HG02981 (cell line): ENCODE measurements around the gene TOX4.

Experiments used
- ATAC-seq: cut with Tn5 transposase; IDR thresholded peaks from one replicate; pipeline ENCODE4 v1.9.1; 2021; ENCODE audit warnings: mild to moderate bottlenecking, moderate library complexity; ENCODE audit not compliant: unreplicated experiment

Gene TOX4

DNA sequence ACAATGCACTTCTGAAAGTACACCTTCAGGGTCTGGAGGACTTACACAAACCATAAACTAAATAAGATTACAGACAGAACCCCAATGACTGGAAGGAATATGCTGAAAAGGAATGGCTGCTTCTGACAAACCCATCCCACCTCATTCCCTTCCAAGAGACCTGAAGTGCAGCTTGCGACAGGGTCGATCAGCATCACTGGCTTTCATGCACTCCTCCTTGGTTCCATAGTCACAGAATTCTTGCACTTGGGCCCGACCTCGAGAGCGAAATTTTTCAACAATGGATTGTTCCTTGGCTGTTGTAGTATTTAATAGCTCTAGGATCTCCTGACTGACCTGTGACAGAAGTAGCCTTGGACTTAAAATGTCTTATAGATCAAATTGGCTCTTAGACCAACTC lies 24.6 kb downstream of the TOX4 start:
- ATAC-seq, result no peak

DNA sequence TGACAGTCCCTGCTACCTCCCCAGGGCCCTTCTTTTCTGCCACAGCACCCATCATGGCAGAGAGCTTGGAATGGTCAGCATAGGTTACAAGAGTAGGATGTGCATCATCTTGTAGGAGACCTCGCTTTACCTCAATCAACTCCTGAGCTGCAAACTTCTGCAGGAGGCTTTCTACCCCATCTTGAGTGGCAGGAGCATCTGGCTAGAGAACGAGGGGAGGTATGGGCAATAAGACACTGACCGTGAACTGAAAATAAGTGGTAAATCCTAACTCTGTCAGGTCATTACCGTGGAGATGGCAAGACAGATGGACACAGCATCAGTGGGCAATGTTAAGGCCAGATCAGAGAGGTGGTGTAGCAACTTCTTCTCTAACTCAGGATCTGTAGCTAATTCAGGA lies 26.4 kb downstream of the TOX4 start:
- no peak for ATAC-seq

DNA sequence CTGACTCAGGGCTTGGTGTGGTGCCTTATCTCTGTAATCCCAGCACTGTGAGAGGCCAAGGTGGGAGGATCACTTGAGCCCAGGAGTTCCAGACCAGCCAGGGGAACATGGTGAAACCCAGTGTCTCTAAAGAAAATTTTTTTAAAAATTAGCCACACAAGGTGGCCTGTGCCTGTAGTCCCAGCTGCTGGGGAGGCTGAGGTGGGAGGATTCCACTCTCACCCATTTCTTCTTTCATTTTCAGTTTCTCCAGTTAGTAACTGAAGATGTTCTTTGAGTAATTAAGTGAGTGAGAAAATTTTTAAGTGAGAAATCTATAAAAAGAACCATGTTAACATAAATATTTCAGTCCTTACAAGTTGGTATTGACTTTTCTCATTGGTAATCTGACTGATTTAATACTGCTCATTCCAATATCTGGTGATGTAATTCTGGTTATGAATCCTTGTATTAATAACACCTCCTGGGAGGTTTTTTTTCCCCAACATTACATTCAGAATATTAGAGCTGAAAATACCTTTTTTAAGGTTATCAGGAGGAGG lies 28.1 kb downstream of the TOX4 start:
- peak; percentile 74 for ATAC-seq

DNA sequence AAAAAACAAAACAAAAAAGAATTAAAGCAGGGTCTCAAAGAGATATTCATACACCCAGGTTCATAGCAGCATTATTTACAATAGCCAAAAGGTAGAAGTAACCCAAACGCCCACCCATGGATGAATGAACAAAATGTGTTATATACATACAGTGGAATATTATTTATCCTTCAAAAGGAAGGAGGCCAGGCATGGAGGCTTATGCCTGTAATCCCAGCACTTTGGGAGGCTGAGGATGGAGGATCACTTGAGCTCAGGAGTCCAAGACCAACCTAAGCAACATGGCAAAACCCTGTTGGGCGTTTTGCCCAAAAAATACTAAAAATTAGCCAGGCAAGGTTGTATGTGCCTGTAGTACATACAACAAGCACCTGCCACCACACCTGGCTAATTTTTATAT lies 29.6 kb downstream of the TOX4 start:
- ATAC-seq, result no peak

DNA sequence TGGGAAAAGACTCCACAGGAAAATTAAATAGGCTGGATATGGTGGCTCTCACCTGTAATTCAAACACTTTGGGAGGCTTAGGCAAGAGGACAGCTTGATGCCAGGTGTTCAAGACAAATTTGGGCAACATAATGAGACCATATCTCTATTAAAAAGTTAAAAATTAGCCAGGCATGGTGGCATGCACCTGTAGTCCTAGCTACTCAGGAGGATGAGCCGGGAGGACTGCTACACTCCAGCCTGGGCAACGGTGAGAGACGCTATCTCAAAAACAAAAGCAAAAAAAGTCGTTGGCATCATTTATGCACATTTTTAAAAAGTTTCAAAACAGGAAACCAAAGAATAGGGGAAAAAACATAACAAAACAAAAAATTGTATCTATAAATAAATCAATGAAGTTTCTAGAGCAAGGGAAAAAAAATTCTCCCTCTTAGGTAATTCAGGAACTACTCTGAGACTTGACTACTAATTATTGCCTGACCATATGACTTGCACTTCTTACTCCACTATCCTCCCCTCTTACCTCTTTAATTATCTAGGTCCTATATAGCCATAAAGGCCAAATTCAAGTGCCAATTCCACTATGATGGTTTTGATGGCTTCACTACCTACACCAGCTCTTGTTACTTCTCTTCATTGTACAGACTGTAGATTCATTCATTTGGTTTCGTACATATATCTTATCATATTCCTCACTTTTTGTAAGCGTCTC lies 32.6 kb downstream of the TOX4 start:
- no peak for ATAC-seq

DNA sequence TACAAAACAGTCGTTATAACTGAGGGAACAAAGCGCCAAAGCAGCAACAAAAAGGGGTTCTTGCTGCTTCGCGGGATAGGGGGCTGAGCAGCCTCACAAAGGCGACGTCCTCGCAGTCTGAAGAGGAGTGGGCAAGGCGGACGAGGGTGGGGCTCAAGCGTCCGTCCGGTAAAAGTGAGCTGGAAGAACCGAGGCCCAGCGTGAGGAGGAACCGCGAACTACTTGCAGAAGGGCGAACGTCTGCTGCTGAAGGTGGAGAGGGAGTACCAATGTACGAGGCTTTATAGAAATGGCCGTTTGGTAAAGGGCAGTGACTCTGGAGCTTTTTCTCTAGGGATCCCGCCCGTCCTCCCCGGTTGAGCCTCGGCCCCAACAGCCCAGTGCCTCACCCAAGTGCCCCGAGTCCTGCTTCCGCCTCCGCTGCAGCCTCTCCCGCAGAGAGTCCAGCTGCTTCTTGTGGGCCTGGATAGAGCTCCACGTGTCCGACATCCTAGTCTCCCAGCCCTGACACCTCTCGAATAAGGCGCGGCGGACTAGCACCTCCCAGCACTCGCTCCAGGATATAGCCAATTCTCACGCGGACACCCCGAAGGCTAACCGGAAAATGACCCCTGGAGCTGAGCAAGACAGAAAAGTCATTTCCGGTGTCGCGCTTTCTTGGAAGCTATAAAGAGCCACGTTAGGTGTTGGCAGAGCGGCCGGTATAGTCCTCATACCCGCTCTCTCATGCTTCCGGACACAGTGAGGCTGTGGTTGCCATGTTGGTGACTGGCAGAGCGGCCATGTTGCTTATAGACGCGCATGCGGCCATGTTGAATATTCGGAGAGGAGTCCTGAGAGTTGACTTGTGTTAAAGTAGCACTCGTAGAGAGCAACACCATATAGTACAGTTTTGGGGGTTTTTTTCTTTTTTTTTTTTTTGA lies 34.0 kb downstream of the TOX4 start, which contains the start of gene METTL3:
Gene METTL3 (minus strand): TSS at position 606 of the 923 bp plus-strand sequence. CDS start 117 bp downstream, at position 489.
- ATAC-seq, result peak; percentile 98

DNA sequence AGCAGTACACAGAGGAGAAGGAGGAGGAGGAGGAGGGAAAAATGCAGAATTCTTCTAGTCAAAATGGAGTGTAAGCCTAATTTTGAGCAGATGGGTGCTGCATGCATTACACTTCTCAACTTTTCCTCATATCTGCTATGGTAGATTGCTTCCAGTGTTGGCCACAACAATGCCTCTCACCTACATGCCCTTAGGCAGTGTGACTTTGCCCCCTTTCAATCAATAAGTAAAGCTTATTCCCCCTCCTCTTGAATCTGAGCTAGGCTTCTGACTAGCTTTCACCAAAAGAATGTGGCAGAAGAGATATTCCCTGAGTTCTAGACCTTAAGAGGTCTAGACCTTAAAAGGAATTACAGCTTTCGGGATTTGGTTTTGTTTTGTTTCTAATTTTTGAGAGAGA lies 37.3 kb downstream of the TOX4 start:
- no peak for ATAC-seq

DNA sequence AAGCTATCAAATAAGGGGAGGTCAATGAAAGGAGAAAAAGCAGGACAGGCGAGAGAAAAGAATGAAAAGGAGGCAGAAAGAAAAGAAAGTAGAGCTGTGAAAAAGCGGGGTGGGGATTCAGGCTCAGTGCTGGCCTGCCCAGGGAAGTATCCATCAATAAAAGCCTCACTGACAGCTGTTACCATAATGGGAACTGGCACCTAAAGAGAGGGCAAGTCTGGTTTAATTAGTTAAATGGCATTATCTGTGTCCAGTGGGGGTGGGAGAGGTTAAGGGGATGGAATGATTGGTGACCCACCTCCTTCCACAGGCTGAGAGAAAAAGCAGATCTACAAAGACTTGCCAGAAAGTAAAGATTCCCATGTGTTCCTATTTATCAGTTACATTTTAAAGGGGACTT lies 41.7 kb downstream of the TOX4 start:
- no peak for ATAC-seq

DNA sequence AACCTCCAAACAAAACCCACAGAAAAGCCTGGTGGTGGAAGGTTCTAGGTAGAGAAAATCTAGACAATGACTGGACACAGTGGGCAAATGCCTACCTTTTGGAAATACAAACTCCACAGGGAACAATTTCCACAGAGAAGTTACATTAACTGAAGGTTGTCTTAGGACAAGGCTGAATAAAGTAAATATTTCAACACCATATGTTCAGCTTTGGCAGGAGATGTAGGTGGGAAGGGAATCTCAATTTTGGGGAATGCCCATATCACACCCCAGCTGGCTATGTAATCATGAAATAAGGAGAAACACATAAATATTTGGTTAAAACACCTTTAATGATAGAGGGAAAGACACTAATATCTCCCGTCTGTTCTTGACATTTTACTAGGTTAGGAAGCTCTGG lies 43.8 kb downstream of the TOX4 start:
- ATAC-seq, result no peak

DNA sequence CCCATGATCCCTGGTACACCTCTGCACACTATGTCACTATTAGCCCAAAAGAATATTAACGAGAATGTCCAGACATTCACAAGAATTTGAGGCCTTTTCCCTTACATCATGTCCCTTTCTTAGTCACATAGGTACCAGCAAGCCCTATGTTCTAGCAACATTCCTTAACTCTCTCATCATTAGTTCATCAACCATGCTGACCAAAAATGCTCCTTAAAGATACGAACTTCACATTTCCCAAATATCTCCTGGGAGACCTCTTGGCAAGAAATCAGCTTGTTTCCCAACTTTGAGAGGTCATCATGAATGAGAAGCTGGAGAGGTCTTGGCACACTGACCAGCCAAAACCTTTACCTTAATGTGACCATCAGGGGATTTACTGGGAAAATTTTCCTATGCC lies 44.5 kb downstream of the TOX4 start:
- ATAC-seq, result no peak

DNA sequence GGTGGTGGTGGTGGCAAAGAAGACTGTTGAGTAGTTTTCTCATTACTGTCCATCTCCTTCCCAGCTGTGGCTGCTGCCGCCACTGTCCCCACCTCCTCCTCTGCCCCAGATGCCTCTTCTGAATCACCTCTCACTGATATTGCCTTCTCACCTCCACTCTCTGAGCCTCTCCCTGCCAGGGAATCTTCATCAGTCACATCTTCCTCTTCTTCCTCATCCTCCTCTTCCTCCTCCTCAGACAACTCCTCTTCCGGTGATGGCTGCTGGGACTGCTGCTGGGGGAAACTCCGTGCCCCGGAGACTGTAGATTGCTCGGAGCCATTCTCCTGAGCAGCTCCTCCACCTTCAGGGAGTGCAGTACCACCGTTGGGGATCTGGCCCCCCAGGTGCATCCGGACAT lies 46.2 kb downstream of the TOX4 start:
- no peak for ATAC-seq

DNA sequence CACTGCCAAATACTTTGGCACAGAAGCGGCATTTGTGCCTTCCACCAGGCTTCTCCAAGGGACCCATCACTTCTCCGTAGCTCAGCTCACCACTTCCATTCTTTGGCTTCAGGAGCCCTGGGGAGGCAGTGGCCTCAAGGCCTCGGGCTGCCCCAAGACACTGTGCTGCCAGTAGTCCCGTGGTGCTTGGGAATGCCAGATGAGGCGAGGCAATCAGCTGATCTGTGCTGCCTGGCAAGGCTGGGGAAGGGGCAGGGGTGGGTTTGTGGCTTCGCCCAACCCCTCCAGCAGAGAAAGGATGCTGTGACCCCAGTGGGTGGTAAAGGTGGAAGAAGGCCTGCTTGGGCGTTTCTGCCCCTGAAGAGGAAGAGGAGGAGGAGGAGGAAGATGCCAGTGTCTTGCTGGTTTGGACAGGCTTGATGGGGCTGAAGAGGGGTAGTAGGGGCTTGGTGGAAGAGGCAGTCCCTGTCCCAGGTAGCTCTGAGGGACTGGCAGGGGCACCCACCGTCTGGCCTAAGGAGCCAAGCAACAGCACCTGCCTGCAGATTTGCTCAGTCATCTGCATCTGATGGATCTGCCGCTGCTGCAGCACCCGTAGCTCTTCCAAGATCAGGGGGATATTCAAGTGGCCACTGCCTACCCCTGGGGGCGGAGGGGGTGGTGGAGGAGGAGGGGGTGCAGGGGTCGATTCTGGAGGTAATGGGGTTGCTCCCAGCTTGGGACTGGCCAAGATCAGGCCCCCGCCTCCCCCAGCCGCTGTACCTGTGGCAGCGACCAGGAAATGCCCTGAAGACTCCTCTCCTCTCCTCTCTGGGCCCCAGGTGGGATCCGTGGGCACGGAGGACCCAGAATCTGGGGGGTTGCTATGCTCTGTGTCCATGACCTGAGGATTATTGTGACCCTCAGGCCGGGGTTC lies 47.8 kb downstream of the TOX4 start:
- no peak for ATAC-seq

DNA sequence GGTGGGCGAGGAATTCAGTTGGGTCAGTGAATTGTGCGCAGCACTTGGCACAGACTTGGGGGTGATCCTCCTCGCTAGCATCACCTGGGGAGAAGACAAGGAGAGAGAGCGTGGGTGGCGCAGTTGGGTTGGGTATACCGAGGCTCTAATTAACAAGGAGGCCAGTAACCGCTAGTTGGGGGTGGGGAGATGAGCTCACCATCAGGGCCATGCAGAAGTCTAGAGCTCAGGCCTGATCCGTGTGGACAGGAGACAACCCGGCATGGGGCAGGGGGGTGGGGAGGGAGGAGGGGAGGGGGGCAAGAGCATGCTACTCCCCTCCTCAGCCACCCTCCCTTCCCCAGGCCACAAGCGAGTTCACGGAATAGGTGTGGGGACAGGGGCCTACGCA lies 48.6 kb downstream of the TOX4 start:
- no peak for ATAC-seq

DNA sequence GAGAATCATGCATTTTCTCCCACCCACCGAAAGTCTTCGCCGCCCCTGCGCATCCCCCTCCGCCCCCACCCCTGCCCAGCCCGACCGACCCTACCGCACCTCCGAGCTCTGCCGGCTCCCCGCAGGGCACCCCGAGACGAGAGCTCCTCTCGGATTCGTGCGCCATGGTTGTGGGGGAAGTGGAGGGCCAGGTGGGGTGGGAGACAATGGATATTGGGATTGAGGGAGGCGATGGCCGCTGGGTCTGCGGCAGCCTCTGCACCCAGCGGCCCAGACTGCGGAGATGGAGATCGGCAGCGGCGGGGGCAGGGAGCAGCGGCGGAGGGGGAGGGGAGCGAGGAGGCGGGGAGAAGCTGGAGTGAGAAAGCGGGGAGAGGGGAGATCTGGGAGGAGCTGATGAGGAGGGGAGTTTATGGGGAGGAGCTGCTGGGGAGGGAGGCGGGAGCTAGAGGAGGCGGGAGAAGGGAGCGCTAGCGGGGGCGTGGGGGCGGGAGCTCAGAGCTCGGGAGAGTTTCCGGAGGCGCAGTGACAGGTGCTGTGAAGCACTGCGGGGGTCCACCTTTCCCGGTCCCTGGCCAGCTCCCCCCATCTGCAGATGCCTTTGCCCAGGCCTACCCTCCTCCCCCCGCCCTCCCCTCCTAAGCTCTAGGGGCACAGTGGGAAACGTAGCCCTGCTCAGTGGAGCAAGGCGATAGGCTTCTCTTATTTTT lies 49.1 kb downstream of the TOX4 start, which contains the start of gene SALL2:
Gene SALL2 (minus strand): TSS at position 385 of the 710 bp plus-strand sequence. CDS start 219 bp downstream, at position 166.
- ATAC-seq, result peak; percentile 41

DNA sequence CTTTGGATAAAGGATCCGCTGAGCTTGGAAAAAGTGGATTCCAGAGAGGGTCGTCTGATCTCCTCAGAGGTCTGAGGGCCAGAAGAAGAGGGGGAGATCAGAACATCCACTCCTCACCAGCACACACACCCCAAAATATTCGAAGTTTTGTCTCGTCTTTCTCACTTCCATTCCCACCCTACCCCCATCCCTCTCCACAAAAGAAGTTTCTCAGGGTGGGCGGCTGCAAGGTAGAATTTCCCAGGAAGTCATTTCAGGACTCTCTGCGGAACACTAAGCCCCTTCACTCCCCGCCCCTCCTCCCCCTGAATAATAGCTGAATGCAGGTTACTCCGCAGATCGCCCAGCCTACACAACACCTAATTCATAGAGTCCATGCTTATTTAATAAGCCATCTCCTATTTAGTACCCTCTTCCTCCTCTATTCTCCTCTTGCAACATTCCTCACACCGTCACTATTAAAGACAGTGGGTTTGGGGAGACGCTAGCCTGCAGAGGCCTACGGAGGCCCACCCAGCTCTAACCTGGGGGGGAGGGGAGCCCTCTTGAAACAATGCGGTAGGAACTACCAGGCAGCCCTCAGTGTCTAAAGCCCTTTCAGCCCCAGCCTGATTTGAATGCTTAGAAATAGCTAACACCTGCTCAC lies 49.8 kb downstream of the TOX4 start:
- no peak for ATAC-seq

DNA sequence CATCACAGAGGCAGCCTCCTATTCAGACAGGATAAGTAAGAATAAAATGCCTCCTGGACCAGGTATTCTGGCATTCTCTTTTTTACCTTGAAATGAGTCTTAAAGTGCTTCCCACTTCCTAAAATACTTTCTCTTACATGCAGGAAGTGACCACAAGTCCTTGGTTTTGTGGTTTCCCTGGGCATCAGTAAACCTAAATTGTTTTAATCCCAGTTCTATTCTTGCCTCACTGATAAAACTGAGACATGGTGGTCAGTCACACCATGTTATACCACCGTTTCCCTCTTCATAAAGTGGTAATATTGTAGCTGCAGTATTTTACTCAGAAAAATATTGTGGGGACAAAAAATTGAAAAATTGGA lies 50.3 kb downstream of the TOX4 start:
- ATAC-seq, result no peak

DNA sequence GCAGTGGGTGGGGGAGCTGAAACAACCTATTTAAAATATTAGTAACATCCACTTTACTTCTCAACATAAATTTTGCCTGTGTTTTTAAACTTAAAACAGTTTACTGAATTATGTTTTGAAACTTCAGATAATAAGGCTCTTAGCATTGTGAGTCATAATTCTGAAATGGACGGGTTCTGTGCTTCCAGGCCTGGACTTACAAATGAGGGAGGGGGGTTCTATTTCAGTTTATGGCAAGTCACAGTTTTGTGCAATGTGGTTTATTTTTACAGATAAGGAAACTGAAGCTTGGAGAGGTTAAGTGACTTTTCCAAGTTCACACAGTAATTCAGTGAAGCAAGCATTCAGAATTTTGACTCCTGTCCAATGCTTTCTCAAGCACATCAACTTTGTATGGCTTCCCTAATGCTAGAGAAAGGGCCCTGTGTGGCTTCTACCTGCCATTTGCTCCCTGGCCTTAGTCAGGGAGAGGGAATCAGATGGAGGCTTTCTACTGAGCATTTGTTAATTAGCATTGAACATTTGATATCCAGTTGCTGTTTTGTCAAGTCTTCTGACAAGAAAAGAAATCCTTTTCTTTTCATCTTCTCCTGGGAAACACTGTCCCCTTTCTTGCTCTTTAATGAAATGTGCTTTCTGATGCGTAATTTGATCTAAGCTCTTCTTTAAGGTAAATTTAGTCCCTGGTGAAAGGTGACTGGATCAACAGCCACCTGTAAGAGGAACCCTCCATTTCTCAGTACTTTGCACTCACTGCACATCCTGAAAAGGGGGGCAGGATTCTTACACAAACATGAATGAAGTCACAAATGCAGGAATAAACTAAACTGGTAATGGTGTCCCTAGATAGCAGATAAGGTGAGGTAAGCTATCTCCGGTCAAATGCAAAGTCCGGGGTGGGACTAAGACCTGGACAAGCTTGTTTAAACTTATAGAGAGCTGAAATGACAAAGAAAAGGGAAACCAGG lies 51.7 kb downstream of the TOX4 start:
- no peak for ATAC-seq

DNA sequence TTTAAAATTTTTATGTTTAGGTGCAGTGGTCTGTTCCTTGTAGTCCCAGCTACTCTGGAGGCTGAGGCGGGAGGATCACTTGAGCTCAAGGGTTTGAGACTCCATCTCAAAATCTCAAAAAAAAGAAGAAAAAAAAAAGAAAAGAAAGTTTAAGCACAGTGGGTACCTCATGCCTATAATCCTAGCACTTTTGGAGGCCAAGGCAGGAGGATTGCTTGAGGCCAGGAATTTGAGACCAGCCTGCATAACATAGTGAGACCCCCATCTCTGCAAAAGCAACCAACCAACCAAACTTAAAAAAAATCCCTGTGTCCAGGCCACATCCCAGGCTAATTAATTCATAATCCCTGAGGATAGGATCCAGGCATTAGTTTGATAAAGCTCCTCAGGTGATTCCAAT lies 52.5 kb downstream of the TOX4 start:
- ATAC-seq, result no peak
